GM18498 (cell line): ENCODE results near the gene CCDC182.

Experiments used
- ATAC-seq: cut with Tn5 transposase; IDR thresholded peaks from one replicate; pipeline ENCODE4 v1.9.1; 2021; ENCODE audit warnings: mild to moderate bottlenecking, moderate library complexity; ENCODE audit not compliant: unreplicated experiment

Gene CCDC182

GRCh38 chr17:57745242-57745641 is at the start of gene CCDC182:
TSS of gene CCDC182 (minus strand) at chr17:57745299. CDS start at chr17:57745272, 27 bp downstream.
- ATAC-seq, result no peak

DNA sequence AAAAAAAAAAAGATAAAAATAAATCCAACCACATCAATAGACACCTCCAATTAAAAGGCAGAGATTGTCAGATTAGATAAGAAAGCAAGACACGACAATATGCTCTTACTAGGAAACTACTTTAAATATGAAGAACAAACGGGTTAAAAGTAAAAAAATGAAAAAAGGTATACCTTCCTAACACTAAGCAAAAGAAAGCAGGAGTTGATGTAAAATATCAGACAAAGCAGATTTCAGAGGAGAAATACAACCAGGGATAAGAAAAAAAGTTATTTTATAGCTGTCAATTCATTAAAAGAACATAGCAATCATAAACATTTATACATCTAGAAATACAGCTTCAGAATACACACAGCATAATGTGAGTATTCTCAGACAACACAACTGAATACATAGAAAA is 49.7 kb upstream of the CCDC182 start:
- ATAC-seq, result no peak

DNA sequence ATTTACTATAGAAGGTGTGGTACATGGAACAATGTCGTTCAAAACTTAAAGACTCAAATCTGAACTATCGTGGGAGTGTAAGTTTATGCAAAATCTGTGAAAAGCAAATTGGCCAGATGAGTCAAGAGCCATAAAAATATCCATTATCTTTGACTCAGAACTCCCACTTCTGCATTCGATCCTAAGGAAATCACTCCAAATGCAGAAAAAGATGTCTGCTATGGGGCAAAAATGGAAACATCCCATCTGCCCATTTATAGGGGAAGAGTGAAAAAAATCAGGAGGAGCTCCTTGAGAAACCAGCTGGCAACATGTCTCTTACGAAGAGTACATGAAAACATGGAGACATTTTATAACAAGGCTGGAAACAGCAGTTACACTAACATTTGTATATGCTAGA is 43.6 kb upstream of the CCDC182 start:
- ATAC-seq, result no peak

- ATAC-seq, result no peak
Measured at GRCh38 chr17:57785022-57785421, 39.9 kb upstream of the CCDC182 start.

DNA sequence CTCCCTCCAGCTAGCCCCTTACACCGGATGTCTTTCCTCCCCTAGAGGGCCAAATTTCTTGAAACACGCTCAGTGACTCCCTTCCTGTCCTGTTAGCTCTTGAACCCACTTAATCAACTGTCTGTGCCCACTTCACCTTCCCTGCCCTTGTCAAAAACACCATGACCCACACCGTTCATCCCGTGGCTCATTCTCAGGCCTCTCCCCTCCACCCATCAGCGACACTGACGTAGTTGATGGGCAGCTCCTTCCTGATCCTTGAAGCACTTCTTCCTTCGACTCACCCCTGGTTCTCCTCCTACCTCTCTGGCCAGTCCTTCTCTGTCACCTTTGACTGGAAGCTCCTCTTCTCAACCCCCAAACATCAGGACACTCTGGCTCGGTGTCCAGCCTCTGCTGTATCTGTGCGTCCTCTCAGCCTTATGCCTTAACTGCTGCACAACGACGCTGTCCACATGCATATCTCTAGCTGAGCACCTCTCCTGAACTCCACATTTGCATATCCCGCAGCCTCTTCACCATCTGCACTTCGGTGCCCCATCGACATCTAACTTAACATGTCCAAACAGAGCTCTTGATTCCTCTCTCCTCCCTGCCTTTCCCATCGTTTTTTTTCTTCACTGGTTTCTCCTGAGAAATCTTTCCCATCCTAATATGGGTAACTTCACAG is 39.3 kb upstream of the CCDC182 start:
- ATAC-seq, result no peak

- no peak for ATAC-seq
Measured at GRCh38 chr17:57783338-57783742, 38.2 kb upstream of the CCDC182 start.

DNA sequence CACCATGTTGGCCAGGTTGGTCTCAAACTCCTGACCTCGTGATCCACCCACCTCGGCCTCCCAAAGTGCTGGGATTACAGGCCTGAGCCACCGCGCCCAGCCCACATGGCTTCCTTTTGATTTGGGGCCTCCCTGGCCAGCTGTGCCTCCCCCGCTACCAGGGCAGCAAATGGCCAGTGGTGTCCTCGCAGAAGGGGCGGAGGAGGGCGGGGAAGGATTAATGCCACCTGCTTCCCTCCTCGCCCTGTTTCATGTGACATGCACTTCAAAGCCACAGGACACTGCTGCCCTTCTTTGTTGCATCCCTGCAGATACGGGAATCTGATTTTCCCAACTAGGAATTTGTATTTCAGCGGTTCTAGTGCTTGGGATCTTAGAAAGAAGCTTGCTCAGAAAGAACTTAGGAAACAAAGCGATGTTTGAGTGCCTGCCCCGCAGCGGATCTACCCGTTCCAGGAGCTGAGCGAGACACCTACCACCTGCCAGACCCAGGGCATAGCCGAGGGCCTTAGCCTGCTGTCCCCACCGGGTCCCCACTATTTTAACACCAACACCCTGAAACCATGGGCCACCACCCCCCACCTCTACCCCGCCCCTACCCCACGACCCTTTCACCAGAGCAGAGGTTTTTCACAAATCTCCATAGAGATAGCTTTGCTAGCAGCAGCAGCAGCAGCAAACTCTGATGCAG is 37.7 kb upstream of the CCDC182 start:
- ATAC-seq, result no peak

- no peak for ATAC-seq
Measured at GRCh38 chr17:57782062-57782490, 37.0 kb upstream of the CCDC182 start.

- no peak for ATAC-seq
Measured at GRCh38 chr17:57781386-57782061, 36.4 kb upstream of the CCDC182 start.

- no peak for ATAC-seq
Measured at GRCh38 chr17:57779706-57780105, 34.6 kb upstream of the CCDC182 start.

GRCh38 chr17:57778306-57778705 is 33.2 kb upstream of the CCDC182 start:
- no peak for ATAC-seq

DNA sequence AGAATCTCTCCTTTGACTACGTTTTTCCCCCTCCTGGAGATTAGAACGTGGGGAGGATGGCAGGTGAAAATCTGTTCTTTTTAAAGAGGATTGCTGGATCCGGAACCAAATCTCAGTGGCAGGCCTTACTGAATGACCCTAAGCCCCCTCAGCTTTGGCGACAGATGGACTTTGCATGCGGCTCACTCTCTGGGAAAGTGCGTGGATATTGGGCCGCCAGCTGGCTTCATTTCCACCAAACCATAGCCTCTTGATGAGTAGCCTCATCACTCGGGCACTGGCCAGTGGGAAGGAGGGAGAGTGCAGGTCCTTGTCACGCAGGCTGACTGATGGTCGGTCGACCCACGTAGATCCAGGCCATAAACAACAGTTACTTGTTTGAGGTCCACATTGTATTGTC is 31.3 kb upstream of the CCDC182 start:
- no peak for ATAC-seq

DNA sequence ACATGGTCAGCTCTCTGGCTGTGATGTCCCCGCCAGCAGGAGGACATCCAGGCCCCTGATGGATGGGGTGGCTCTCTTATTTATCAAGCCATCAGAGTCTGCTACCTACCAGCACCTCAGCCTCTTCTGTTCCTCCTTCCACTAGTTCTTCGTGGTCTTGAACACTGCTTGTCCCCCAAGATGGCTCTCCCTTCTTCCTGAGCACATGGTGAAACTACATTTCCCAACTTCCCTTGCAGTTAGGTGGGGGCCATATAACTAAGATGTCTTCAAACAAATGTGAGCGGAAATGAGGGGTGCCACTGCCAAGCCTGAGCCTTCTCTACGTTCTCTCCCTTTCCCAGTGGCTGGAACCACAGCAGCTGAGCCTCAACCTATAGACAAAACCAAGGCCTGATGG is 29.8 kb upstream of the CCDC182 start:
- ATAC-seq, result no peak

DNA sequence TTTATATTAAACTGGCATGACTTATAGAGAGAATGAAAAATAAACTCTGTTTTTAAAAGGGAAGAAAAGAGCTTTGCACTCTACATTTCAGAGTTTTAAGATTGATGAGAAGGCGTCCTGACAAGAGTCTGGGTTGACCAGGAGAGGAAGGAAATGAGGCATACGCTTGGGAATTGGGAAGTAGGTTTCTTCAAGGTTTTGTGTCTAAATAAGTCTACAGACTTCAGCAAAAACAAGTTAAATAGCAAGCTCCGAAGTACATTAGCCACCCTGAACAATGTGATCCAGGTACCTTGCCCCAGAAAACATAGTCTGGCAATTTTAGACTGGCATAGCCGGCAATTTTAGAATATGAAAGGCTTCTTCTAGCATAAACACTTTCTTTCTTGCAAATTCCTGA is 28.5 kb upstream of the CCDC182 start:
- ATAC-seq, result no peak

DNA sequence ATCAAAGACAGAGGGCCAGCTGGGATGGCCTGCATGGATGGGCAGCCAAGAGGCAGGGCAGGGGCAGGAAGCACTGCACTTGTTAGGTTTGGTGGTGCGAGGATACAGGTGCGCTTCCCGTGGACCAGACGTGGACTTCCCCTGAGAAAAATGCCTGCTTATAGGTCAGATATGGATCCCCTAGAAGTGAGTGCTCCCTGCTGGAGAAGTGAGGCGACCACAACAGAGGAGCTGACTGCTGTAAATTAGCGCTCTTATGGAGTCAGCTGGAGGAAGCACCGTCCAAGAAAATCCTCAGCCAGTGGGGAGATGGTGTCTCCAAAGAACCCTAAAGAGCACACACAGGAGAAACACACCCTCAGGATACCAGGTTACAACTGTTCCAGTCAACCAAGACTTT is 27.7 kb upstream of the CCDC182 start:
- no peak for ATAC-seq

DNA sequence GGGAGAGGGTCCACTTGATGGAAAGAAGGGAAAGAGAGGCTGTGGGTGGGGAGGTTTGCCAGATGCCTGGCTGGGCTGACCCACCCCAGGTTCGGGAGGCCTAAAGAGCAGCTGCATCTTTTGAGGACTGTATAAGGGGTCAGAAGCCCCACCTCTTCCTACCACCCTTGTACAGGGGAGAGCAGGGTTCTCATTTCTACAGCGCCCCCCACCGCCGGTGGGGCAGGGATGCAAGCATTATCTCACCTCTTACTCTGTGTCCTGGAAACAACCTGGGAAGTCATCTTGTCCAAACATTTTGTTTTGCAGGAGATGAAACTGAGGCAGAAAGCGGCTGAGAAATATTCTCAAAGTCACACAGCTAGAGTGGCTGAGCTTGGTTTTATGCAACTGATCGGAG is 22.5 kb upstream of the CCDC182 start:
- ATAC-seq, result no peak

DNA sequence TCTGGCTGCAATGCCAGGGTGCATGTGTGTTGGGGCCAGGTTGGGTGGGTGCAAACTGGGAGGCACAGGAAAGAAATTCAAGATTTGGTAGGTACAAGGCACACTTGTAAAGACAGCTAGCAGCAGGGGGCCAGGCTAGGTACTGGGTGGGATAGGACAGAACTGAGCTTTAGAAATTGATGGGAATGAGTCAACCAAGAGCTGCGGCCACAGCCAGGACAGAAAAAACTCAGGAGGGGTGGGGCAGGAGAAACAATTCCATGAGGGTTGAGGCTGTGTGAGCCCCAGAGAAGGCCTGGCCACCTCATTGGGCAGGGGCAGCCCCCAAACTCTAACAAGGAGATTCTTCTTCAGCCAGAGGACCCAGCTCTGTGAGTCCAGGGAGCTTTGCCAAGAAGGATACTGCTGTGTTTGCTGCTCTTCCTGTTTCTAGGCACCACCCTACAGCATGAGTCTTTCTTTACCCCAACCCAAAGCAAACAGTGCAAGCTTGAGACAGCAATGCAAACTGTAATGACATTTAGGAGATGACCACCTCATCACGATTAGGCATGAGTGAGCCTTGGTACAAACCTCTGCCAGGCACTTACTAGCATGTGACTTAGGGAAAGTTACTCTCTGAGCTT is 21.3 kb upstream of the CCDC182 start:
- no peak for ATAC-seq

GRCh38 chr17:57762452-57763395 is 17.6 kb upstream of the CCDC182 start:
- no peak for ATAC-seq

DNA sequence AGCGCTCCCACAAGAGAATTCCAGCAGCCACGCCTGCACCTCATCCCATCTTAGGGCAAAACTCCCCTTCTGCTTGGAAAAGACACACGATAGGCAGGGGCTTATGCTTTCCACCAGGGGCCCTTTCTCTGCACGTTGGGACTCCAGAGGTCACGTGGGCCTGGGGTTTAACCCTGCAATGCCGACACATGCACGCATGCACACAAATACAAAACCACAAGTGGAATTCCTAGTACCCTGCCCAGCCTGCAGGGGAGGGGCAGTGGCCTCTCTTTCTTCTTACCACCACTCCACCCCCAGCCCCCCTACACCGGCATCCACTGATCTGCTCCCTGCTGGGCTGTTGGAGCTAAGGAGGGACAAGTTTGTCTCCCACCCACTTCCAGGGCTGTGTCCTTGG is 16.8 kb upstream of the CCDC182 start:
- no peak for ATAC-seq

DNA sequence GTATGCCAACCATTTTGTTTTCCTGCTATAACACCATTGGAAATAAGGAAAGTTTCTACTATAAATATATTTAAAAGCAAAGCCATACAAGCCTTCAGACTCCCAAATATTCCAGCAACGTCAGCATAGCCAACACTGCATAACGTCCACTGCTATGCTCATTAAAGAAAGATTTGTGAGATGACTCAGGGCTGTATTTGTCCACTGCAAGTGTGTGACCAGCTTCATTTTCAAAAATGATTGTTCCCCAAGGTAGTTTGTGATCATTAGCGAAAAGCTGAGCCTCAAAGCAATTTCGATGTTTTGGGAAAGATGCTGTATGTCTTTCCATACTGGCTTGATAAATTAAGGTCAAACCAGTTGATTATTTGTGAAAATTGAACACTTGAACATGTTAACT is 14.9 kb upstream of the CCDC182 start:
- no peak for ATAC-seq

- ATAC-seq, result no peak
Measured at GRCh38 chr17:57758654-57759053, 13.6 kb upstream of the CCDC182 start.
